Endothelial cell of umbilical vein (primary cell): Measurements from ENCODE around the gene TEAD4. TPM values are rescaled to one million over a fixed set of nuclear protein-coding genes. Genes with fewer than 3 reads are reported as not detected.

Source experiments
- BruUV-seq: library from RNA; stranded (reverse); fragments of 400-500 nt; replicated peaks from 2 replicates; lab custom pipeline; 2021; lab: Mats Ljungman, UMichigan
- CTCF ChIA-PET: fragments of 300-600, 350-600 bp; sonication (Branson Sonifier 250); formaldehyde crosslinking; loops from one replicate; lab custom pipeline; 2021; ENCODE audit warnings: antibody characterized with exemption, inconsistent platforms; lab: Charles Lee
- POLR2A ChIA-PET: fragments of 300-600, 350-600 bp; sonication (Branson Sonifier 250); formaldehyde crosslinking; loops from one replicate; lab custom pipeline; 2021; ENCODE audit warnings: antibody characterized with exemption, inconsistent platforms; lab: Charles Lee
- DNase-seq: peaks from one replicate; pipeline ENCODE4 v3.0.0-alpha.2; 2011; ENCODE audit warnings: low read depth, low spot score
- FAIRE-seq: peaks from 2 replicates; lab custom pipeline; 2011; peaks lifted over from hg19 to GRCh38; lab: Jason Lieb, UNC
- H2AFZ ChIP-seq: 2 replicates; pipeline ENCODE4 v1.6.0; 2012; ENCODE audit warnings: low read depth, low read length, control low read depth, inconsistent platforms
- H3K27ac ChIP-seq: 2 replicates; pipeline ENCODE4 v1.5.1; 2011; ENCODE audit warnings: low read depth, mild to moderate bottlenecking, control low read depth, low read length, moderate library complexity; ENCODE audit not compliant: insufficient read depth
- H3K27me3 ChIP-seq, 2 experiments: 2 replicates each; pipeline versions ENCODE4 v1.6.0 to v1.6.1; 2011; ENCODE audit warnings: low read length in 2 of 2, mixed read lengths in 1 of 2; ENCODE audit not compliant: control insufficient read depth in 2 of 2, insufficient read depth in 2 of 2
- H3K36me3 ChIP-seq, 2 experiments: 2 replicates in 1 of 2; 3 replicates in 1 of 2; pipeline ENCODE4 v1.5.1; 2011; ENCODE audit warnings: low read length in 2 of 2, mild to moderate bottlenecking in 1 of 2, moderate library complexity in 1 of 2; ENCODE audit not compliant: control insufficient read depth in 2 of 2, insufficient read depth in 2 of 2; ENCODE audit errors: extremely low read depth in 1 of 2
- H3K4me1 ChIP-seq: 3 replicates; pipeline ENCODE4 v1.5.1; 2011; ENCODE audit warnings: mild to moderate bottlenecking, low read length; ENCODE audit not compliant: control insufficient read depth, insufficient read depth; ENCODE audit errors: extremely low read depth
- H3K4me2 ChIP-seq: 2 replicates; pipeline ENCODE4 v1.6.1; 2011; ENCODE audit warnings: low read length, control low read depth, mixed read lengths; ENCODE audit not compliant: insufficient read depth
- H3K4me3 ChIP-seq, 3 experiments: fragments of 200-600 bp in 1 of 3; sonication (generic), shearing (Covaris generic) in 1 of 3; replicated peaks in 1 of 3; 2 replicates each; pipeline ENCODE4 v1.5.1; 2011 to 2016; ENCODE audit warnings: control low read depth in 3 of 3, low read length in 3 of 3, mild to moderate bottlenecking in 2 of 3, inconsistent platforms in 1 of 3, low read depth in 1 of 3, moderate library complexity in 1 of 3; ENCODE audit not compliant: insufficient read depth in 1 of 3
- H3K79me2 ChIP-seq: 2 replicates; pipeline ENCODE4 v1.6.0; 2012; ENCODE audit warnings: low read length, inconsistent platforms; ENCODE audit not compliant: control insufficient read depth, insufficient read depth
- H3K9ac ChIP-seq: replicated peaks from 2 replicates; pipeline ENCODE3; 2011; ENCODE audit warnings: low read length, control low read depth; ENCODE audit not compliant: insufficient read depth; ENCODE audit errors: extremely low read depth
- H3K9me1 ChIP-seq: replicated peaks from 3 replicates; pipeline ENCODE4 v1.6.0; 2011; ENCODE audit warnings: mild to moderate bottlenecking, low read length; ENCODE audit not compliant: control insufficient read depth, insufficient read depth; ENCODE audit errors: extremely low read depth
- H3K9me3 ChIP-seq: replicated peaks from 2 replicates; pipeline ENCODE4 v1.5.1; 2012; ENCODE audit warnings: low read length, inconsistent platforms; ENCODE audit not compliant: control insufficient read depth, insufficient read depth
- H4K20me1 ChIP-seq: replicated peaks from 2 replicates; pipeline ENCODE3; 2011; ENCODE audit warnings: mild to moderate bottlenecking, low read length; ENCODE audit not compliant: control insufficient read depth, insufficient read depth; ENCODE audit errors: extremely low read depth
- CTCF ChIP-seq, 2 donors: IDR thresholded peaks; 1 replicate in 1 of 2; 2 replicates in 1 of 2; pipeline ENCODE4 v1.5.1; 2011; ENCODE audit warnings: low read length in 2 of 2, mild to moderate bottlenecking in 2 of 2, moderate library complexity in 2 of 2, control low read depth in 1 of 2, inconsistent platforms in 1 of 2, low read depth in 1 of 2; ENCODE audit not compliant: insufficient read depth in 1 of 2; ENCODE audit errors: extremely low read depth in 1 of 2
- EZH2 ChIP-seq: IDR thresholded peaks from 2 replicates; pipeline ENCODE4 v1.6.1; 2012; ENCODE audit warnings: borderline replicate concordance, low read depth, mild to moderate bottlenecking, moderate library complexity, low read length, inconsistent platforms; ENCODE audit not compliant: severe bottlenecking
- FOS ChIP-seq: IDR thresholded peaks from 2 replicates; pipeline ENCODE4 v1.6.1; 2011; ENCODE audit warnings: mild to moderate bottlenecking, low read length, moderate library complexity, borderline replicate concordance; ENCODE audit not compliant: insufficient read depth
- GATA2 ChIP-seq: IDR thresholded peaks from 2 replicates; pipeline ENCODE4 v1.7.0; 2011; ENCODE audit warnings: low read depth, mild to moderate bottlenecking, moderate library complexity, mixed read lengths, low read length; ENCODE audit not compliant: insufficient read length, insufficient read depth
- JUN ChIP-seq: IDR thresholded peaks from 2 replicates; pipeline ENCODE4 v1.6.1; 2011; ENCODE audit warnings: borderline replicate concordance, low read depth; ENCODE audit not compliant: insufficient read length, insufficient read depth
- MAX ChIP-seq: IDR thresholded peaks from 2 replicates; pipeline ENCODE4 v1.6.1; 2011; ENCODE audit not compliant: insufficient read depth, insufficient read length
- MYC ChIP-seq: IDR thresholded peaks from one replicate; pipeline ENCODE4 v1.6.1; 2011; ENCODE audit warnings: mild to moderate bottlenecking, low read depth, low read length
- POLR2A ChIP-seq: IDR thresholded peaks from 2 replicates; pipeline ENCODE4 v1.6.1; 2012; ENCODE audit warnings: low read depth, mild to moderate bottlenecking, control low read depth, low read length
- POLR2AphosphoS5 ChIP-seq: IDR thresholded peaks from 2 replicates; pipeline ENCODE4 v1.6.1; 2012; ENCODE audit warnings: low read depth, mild to moderate bottlenecking, control low read depth, low read length, moderate library complexity; ENCODE audit not compliant: insufficient read depth
- dilution Hi-C: fragments of 300-500 bp; cut with MboI; formaldehyde crosslinking; loops from one replicate; pipeline ENCODE4 v1.15.0; 2019; ENCODE audit warnings: low sequenced_read_pairs; ENCODE audit not compliant: extremely low pct_ligation_motif_present
- intact Hi-C: fragments of 100-400 bp; cut with micrococcal nuclease; formaldehyde crosslinking; loops from one replicate; pipeline ENCODE4 v1.10.0; 2022
- polyA plus RNA-seq, 4 experiments: library from polyadenylated mRNA; depleted of rRNA in 3 of 4; stranded (reverse) in 3 of 4; unstranded in 1 of 4; fragments of >200 nt; gene quantifications; 2 replicates each; pipeline versions ENCODE4 v1.2.1 to v1.2.3, GENCODE V29; 2011 to 2012; ENCODE audit warnings: missing spikeins in 1 of 4
- total RNA-seq: library from RNA; stranded (reverse); gene quantifications from 2 replicates; pipeline ENCODE4 v1.2.3, GENCODE V29; 2021

Gene TEAD4
- total and polyA plus RNA-seq, 2 donors (not counting 3 experiments of a cell fraction or from before 2014, with no cell fraction given): 34.4 to 46.0 TPM

- Histone ChIP-seq H3K9me1 (no peaks in the 10 kb centered on the region), H3K27ac (peak overlapping the region; percentile 21), H2AFZ (peak overlapping the region; percentile 52), H3K9ac (no peak overlapping the region), H3K4me2 (peak overlapping the region; percentile 13), H4K20me1 (no peaks in the 10 kb centered on the region), H3K4me1 (peaks cover 18% of the 10 kb centered on the region), H3K4me3 (no peak overlapping the region), H3K9me3 (no peaks in the 10 kb centered on the region), H3K79me2 (peaks cover 2% of the 10 kb centered on the region), H3K27me3 (no peaks in the 10 kb centered on the region), H3K36me3 (no peaks in the 10 kb centered on the region)
- DNase-seq (no peak), FAIRE-seq (peak; percentile 8)
- dilution Hi-C loops (no loop called here), intact Hi-C loops (loop anchor here (2.0 kb wide), 1 partner anchor 13 kb away; no protein-coding TSS in a partner anchor)
- TF ChIP-seq FOS: no peak
- no peak for TF ChIP-seq MYC
- no peak for TF ChIP-seq POLR2A
- TF ChIP-seq EZH2: no peak
- TF ChIP-seq GATA2: no peak
- no peak for TF ChIP-seq JUN
- TF ChIP-seq MAX: no peak
- no peak for TF ChIP-seq POLR2AphosphoS5
- no peak for TF ChIP-seq CTCF (IDR thresholded peaks at IDR 0.05; ENCODE audit: extremely low read depth in 1 of 2, insufficient read depth in 1 of 2, low read depth in 1 of 2, low read length in 2 of 2)
- ChIA-PET CTCF (interaction anchor here (1.0 to 1.5 kb wide), 3 partner anchors 10 to 52 kb away, joined by 3 to 4 read pairs (median 3); no protein-coding TSS in a partner anchor), POLR2A (no interaction called here)
- no TSS peak for BruUV-seq
Measured at GRCh38 chr12:3083241-3083920, 124.2 kb downstream of the TEAD4 start.
